ENCODE measurements around the gene PDCD1LG2. TPM values are rescaled to one million over a fixed set of nuclear protein-coding genes. Genes with fewer than 3 reads are reported as not detected.
A peak's percentile ranks its signal among the peaks of the same experiment; 100 is the strongest.

The PDCD1LG2 gene
- polyA plus RNA-seq, 1 donor = 0.60 TPM

DNA sequence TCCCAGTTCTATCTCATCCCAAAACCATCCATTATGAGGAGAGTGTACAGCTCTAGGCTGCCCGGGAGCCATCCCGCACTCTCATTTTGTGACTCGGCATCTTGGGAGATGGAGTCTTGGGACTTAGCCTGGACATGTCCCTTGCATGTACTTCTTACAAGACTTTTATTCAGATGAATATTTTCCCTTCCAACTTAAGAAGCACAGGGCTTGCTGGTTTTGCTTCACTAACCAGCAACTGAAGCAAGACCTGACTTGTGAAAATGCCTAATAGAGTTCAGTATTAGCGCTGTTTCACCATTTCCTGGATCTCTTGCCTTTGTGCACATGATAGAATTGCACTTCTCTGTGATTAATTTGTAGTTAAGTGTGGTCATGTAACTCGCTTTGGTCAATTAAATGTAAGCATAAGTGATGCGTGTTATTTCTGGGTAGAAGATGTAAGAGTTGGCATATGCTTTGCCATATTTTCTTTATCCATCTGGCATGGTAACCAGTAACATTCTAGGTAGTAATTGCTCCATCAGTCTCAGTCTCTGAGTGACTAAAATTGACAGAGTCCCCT lies 55.8 kb downstream of the PDCD1LG2 start:
- DNase-seq = no peak
- Histone ChIP-seq H3K4me1 (ENCODE audit: control insufficient read depth, insufficient read depth, low read length) (no peaks in the 10 kb centered on the region), H3K9me3 (ENCODE audit: control insufficient read depth, low read depth, low read length) (no peaks in the 10 kb centered on the region), H3K4me3 (ENCODE audit: low read length) (no peak overlapping the region), H3K27ac (ENCODE audit: low read length) (no peak overlapping the region), H3K27me3 (ENCODE audit: control insufficient read depth, insufficient read depth, low read length) (no peaks in the 10 kb centered on the region), H3K36me3 (ENCODE audit: control insufficient read depth, insufficient read depth, low read length) (no peaks in the 10 kb centered on the region)
- no CpG with 5 or more reads among the region's 6 CpGs for WGBS (ENCODE audit: insufficient coverage, low lambda C conversion rate)

- no peaks in the 10 kb centered on the region for H3K9me3 ChIP-seq (ENCODE audit: control insufficient read depth, low read depth, low read length)
- no peak overlapping the region for H3K4me3 ChIP-seq (ENCODE audit: low read length)
- H3K27ac ChIP-seq (ENCODE audit: low read length) = no peak overlapping the region
- no CpG with 5 or more reads among the region's 2 CpGs for WGBS (ENCODE audit: insufficient coverage, low lambda C conversion rate)
- peak in 1 of 2 donors; percentile 50 for DNase-seq
- H3K4me1 ChIP-seq (ENCODE audit: control insufficient read depth, insufficient read depth, low read length) = no peaks in the 10 kb centered on the region
- no peaks in the 10 kb centered on the region for H3K27me3 ChIP-seq (ENCODE audit: control insufficient read depth, insufficient read depth, low read length)
- H3K36me3 ChIP-seq (ENCODE audit: control insufficient read depth, insufficient read depth, low read length) = no peaks in the 10 kb centered on the region
These were observed 58.5 kb downstream of the PDCD1LG2 start for GRCh38 chr9:5568868-5569267.

- Histone ChIP-seq H3K9me3 (ENCODE audit: control insufficient read depth, low read depth, low read length) (no peaks in the 10 kb centered on the region), H3K36me3 (ENCODE audit: control insufficient read depth, insufficient read depth, low read length) (no peaks in the 10 kb centered on the region), H3K27me3 (ENCODE audit: control insufficient read depth, insufficient read depth, low read length) (no peaks in the 10 kb centered on the region), H3K27ac (ENCODE audit: low read length) (no peak overlapping the region), H3K4me1 (ENCODE audit: control insufficient read depth, insufficient read depth, low read length) (no peaks in the 10 kb centered on the region), H3K4me3 (ENCODE audit: low read length) (no peak overlapping the region)
- no peak for DNase-seq
These were observed 59.1 kb downstream of the PDCD1LG2 start for GRCh38 chr9:5569409-5569808.

GRCh38 chr9:5569891-5570290 lies 59.6 kb downstream of the PDCD1LG2 start:
- Histone ChIP-seq H3K4me1 (ENCODE audit: control insufficient read depth, insufficient read depth, low read length) (no peaks in the 10 kb centered on the region), H3K36me3 (ENCODE audit: control insufficient read depth, insufficient read depth, low read length) (no peaks in the 10 kb centered on the region), H3K27me3 (ENCODE audit: control insufficient read depth, insufficient read depth, low read length) (no peaks in the 10 kb centered on the region), H3K27ac (ENCODE audit: low read length) (no peak overlapping the region), H3K4me3 (ENCODE audit: low read length) (no peak overlapping the region), H3K9me3 (ENCODE audit: control insufficient read depth, low read depth, low read length) (no peaks in the 10 kb centered on the region)
- DNase-seq = no peak
- WGBS (ENCODE audit: insufficient coverage, low lambda C conversion rate) = no CpG with 5 or more reads among the region's 1 CpG

- no peak for DNase-seq
- Histone ChIP-seq H3K9me3 (ENCODE audit: control insufficient read depth, low read depth, low read length) (no peaks in the 10 kb centered on the region), H3K4me3 (ENCODE audit: low read length) (no peak overlapping the region), H3K27me3 (ENCODE audit: control insufficient read depth, insufficient read depth, low read length) (no peaks in the 10 kb centered on the region), H3K27ac (ENCODE audit: low read length) (no peak overlapping the region), H3K36me3 (ENCODE audit: control insufficient read depth, insufficient read depth, low read length) (no peaks in the 10 kb centered on the region), H3K4me1 (ENCODE audit: control insufficient read depth, insufficient read depth, low read length) (no peaks in the 10 kb centered on the region)
- no CpG with 5 or more reads among the region's 1 CpG for WGBS (ENCODE audit: insufficient coverage, low lambda C conversion rate)
These were observed 61.4 kb downstream of the PDCD1LG2 start for GRCh38 chr9:5571629-5572232.

- Histone ChIP-seq H3K36me3 (ENCODE audit: control insufficient read depth, insufficient read depth, low read length) (no peaks in the 10 kb centered on the region), H3K4me3 (ENCODE audit: low read length) (no peak overlapping the region), H3K4me1 (ENCODE audit: control insufficient read depth, insufficient read depth, low read length) (no peaks in the 10 kb centered on the region), H3K27me3 (ENCODE audit: control insufficient read depth, insufficient read depth, low read length) (no peaks in the 10 kb centered on the region), H3K27ac (ENCODE audit: low read length) (no peak overlapping the region), H3K9me3 (ENCODE audit: control insufficient read depth, low read depth, low read length) (no peaks in the 10 kb centered on the region)
- no peak for DNase-seq
- WGBS (ENCODE audit: insufficient coverage, low lambda C conversion rate) = no CpG with 5 or more reads among the region's 6 CpGs
These were observed 63.8 kb downstream of the PDCD1LG2 start for GRCh38 chr9:5574097-5574496.

GRCh38 chr9:5575000-5575399 lies 64.7 kb downstream of the PDCD1LG2 start:
- Histone ChIP-seq H3K27ac (ENCODE audit: low read length) (no peak overlapping the region), H3K9me3 (ENCODE audit: control insufficient read depth, low read depth, low read length) (no peaks in the 10 kb centered on the region), H3K36me3 (ENCODE audit: control insufficient read depth, insufficient read depth, low read length) (no peaks in the 10 kb centered on the region), H3K27me3 (ENCODE audit: control insufficient read depth, insufficient read depth, low read length) (no peaks in the 10 kb centered on the region), H3K4me3 (ENCODE audit: low read length) (no peak overlapping the region), H3K4me1 (ENCODE audit: control insufficient read depth, insufficient read depth, low read length) (no peaks in the 10 kb centered on the region)
- WGBS (ENCODE audit: insufficient coverage, low lambda C conversion rate) = no CpG with 5 or more reads among the region's 2 CpGs
- no peak for DNase-seq

DNA sequence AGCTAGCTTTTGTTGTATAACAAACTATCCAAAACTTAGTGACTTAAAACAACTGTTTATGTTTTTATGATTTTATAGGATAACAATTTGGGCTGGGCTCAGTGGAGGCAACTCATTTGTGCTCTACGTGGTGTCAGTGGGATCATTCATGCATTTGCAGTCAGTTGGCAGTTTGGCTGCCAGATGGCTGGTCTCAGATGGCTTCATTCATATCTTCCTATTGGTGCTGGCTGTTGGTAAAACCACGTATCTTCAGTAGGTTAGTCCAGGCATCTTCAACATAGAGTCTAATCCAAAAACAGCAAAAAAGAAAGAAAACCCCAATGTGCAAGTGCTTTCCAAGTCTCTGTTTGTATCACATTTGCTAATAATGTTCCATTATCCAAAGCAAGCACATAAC lies 66.9 kb downstream of the PDCD1LG2 start:
- DNase-seq = no peak
- Histone ChIP-seq H3K4me3 (ENCODE audit: low read length) (no peak overlapping the region), H3K27me3 (ENCODE audit: control insufficient read depth, insufficient read depth, low read length) (no peaks in the 10 kb centered on the region), H3K4me1 (ENCODE audit: control insufficient read depth, insufficient read depth, low read length) (no peaks in the 10 kb centered on the region), H3K9me3 (ENCODE audit: control insufficient read depth, low read depth, low read length) (no peaks in the 10 kb centered on the region), H3K36me3 (ENCODE audit: control insufficient read depth, insufficient read depth, low read length) (no peaks in the 10 kb centered on the region), H3K27ac (ENCODE audit: low read length) (no peak overlapping the region)
- no CpG with 5 or more reads among the region's 2 CpGs for WGBS (ENCODE audit: insufficient coverage, low lambda C conversion rate)

- Histone ChIP-seq H3K27me3 (ENCODE audit: control insufficient read depth, insufficient read depth, low read length) (no peaks in the 10 kb centered on the region), H3K4me3 (ENCODE audit: low read length) (no peak overlapping the region), H3K27ac (ENCODE audit: low read length) (no peak overlapping the region), H3K36me3 (ENCODE audit: control insufficient read depth, insufficient read depth, low read length) (no peaks in the 10 kb centered on the region), H3K4me1 (ENCODE audit: control insufficient read depth, insufficient read depth, low read length) (no peaks in the 10 kb centered on the region), H3K9me3 (ENCODE audit: control insufficient read depth, low read depth, low read length) (no peaks in the 10 kb centered on the region)
- DNase-seq = no peak
These were observed 67.8 kb downstream of the PDCD1LG2 start for GRCh38 chr9:5578018-5578697.

DNA sequence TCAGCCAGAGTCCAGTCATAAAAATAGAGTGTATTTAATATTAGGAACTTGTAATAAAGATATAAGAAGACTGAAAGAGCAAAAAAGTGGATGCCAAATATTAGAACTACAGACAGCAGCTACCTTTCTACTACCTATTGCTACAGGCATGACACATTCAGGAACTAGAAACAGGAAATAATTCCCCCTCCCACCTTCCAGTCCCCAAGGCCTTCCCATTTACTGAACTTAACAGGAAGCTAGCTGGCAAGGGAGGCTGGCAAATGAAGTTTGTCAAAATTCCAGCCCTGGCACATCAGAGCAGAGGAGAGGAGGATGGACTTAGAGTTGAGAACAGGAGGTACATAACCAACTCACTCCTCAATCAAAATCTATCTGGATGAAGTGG lies 68.4 kb downstream of the PDCD1LG2 start:
- no peaks in the 10 kb centered on the region for H3K36me3 ChIP-seq (ENCODE audit: control insufficient read depth, insufficient read depth, low read length)
- no peaks in the 10 kb centered on the region for H3K27me3 ChIP-seq (ENCODE audit: control insufficient read depth, insufficient read depth, low read length)
- no peaks in the 10 kb centered on the region for H3K4me1 ChIP-seq (ENCODE audit: control insufficient read depth, insufficient read depth, low read length)
- H3K4me3 ChIP-seq (ENCODE audit: low read length) = no peak overlapping the region
- no peak for DNase-seq
- H3K9me3 ChIP-seq (ENCODE audit: control insufficient read depth, low read depth, low read length) = no peaks in the 10 kb centered on the region
- no peak overlapping the region for H3K27ac ChIP-seq (ENCODE audit: low read length)

DNA sequence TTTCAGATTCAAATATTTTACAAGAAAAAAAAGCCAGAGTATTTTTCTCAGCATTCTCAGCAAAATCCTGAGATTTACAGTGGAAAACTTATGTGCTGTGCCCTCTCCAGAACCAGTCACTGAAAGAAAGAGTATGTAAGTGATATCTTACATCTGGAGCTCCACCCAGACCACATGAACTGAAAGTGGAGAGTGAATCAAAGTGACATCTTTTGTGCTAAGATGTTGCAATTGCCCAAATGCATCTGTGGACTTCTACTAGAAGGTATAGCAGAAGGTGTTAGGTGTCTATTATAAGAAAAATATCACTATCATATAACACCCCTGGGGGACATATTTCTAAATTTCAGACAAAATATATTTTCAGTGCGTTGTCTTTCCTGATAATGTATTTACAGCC lies 69.5 kb downstream of the PDCD1LG2 start:
- Histone ChIP-seq H3K36me3 (ENCODE audit: control insufficient read depth, insufficient read depth, low read length) (no peaks in the 10 kb centered on the region), H3K4me3 (ENCODE audit: low read length) (no peak overlapping the region), H3K4me1 (ENCODE audit: control insufficient read depth, insufficient read depth, low read length) (no peaks in the 10 kb centered on the region), H3K27me3 (ENCODE audit: control insufficient read depth, insufficient read depth, low read length) (no peaks in the 10 kb centered on the region), H3K27ac (ENCODE audit: low read length) (no peak overlapping the region), H3K9me3 (ENCODE audit: control insufficient read depth, low read depth, low read length) (no peaks in the 10 kb centered on the region)
- no CpG with 5 or more reads among the region's 1 CpG for WGBS (ENCODE audit: insufficient coverage, low lambda C conversion rate)
- DNase-seq = no peak

Data from large intestine (tissue), 3 donors.